Occipital lobe (tissue), 2 donors: ENCODE measurements around the gene KCNN3. TPM values are rescaled to one million over a fixed set of nuclear protein-coding genes. Genes with fewer than 3 reads are reported as not detected.

Experiments
- DNase-seq: peaks from one replicate; lab custom pipeline; 2025; lab: John Stamatoyannopoulos, UW
- total RNA-seq: library from RNA; depleted of rRNA; stranded (reverse); fragments of >200 nt; gene quantifications from one replicate; pipeline ENCODE4 v1.2.3, GENCODE V29; 2014

KCNN3 gene
- total RNA-seq, 1 donor from 2014 or later = 3.6 TPM

GRCh38 chr1:154772606-154773506, 97.2 kb downstream of the KCNN3 start:
- DNase-seq = no peak

GRCh38 chr1:154772056-154772455, 98.0 kb downstream of the KCNN3 start:
- DNase-seq = no peak

DNA sequence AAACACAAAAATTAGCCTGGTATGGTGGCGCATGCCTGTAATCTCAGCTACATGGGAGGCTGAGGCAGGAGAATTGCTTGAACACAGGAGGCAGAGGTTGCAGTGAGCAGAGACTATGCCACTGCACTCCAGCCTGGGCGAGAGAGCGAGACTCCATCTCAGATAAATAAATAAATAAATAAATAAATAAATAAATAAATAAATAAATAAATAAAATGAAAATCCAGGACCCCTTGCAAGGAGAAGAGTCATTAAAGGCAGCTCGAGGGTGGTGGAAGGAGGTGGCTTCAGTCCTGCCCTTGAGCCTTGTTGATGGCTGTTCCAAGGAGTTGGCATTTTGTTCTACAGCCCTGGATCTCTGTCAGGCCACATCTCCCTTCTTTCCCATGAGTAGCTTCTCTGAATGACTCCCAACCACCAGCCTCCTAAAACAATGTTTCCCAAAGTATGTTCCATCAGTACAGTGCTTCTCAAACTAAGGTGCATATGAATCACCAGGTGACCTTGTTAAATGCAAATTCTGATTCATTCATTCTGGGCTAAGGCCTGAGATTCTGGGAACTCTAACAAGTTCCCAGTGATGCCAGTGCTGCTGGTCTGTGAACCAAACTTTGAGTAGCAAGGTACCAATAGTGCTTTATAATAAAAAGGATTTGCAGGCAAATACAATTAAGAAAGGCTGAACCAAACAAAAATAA, 99.0 kb downstream of the KCNN3 start:
- no peak for DNase-seq

DNA sequence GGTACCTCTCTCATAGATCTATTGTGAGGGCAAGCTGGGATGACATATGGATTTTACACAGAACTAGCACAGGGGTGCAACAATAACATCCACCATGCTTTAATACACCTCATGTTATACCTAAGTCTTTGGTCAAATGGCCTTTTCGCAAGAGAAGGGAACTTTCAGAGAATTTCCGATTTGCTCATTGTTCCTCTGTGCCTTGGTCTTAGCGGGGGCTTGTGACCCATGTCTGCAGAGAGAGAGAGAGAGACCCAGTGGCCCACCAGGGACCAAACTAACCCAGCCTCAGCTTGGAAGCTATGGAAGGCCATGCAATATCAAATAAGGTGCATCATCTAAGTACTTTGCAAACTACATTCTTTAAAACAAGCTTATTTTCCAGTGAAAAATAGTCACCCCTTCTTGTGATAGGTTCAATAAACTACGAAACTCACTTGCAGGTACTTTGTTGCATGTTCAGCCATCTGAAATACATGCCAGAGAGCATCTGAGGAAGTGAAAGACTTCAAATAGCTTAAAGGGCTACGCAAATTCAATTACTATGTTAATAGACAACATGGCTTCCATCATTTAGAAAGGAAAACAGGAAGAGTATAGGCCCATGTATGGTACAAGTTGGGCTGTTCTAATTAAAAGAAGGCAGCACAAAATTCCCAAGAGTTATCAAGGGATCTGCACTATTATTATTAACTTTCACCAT, 100.7 kb downstream of the KCNN3 start:
- DNase-seq = no peak

GRCh38 chr1:154768456-154769125, 101.5 kb downstream of the KCNN3 start:
- DNase-seq = no peak

GRCh38 chr1:154767315-154768240, 102.5 kb downstream of the KCNN3 start:
- DNase-seq = no peak

GRCh38 chr1:154765970-154766369, 104.1 kb downstream of the KCNN3 start:
- no peak for DNase-seq

DNA sequence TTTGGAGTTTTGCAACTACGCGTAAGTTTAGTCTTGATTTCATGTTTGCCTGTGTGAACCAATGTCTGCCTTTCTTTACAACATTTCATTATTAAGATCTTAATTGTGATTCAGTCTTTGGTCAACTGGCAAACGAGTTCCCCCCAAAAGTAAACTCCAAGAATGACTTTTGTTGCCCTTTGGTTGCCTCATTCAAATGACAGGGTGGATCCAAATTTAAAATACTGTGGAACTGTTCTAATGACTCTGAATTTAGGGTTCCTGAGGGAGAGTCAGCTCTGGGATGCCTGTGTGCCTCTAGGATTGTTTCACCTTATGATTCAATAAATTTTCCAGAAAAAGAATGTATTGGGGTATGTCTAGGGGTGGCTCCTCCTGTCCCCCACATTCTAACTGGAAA, 105.3 kb downstream of the KCNN3 start:
- DNase-seq = no peak

DNA sequence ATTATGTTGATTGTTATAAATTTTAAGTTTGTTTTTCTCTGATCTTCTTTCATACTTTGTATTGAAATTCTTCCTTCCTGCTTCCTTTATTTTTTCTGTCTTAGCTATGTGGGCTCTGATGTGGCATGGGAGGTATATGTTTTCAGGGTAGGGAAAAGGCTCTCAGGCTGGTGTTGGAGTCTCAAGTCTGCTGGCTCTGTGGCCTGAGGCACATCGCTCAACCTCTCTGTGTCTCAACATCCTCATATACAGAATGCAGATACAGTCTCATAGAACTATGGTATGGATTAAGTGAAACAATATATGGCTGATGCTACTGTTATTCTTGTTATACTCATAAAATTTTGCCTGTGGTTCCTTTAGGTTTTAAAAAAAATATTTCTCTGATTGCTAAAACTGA, 105.9 kb downstream of the KCNN3 start:
- no peak for DNase-seq

DNA sequence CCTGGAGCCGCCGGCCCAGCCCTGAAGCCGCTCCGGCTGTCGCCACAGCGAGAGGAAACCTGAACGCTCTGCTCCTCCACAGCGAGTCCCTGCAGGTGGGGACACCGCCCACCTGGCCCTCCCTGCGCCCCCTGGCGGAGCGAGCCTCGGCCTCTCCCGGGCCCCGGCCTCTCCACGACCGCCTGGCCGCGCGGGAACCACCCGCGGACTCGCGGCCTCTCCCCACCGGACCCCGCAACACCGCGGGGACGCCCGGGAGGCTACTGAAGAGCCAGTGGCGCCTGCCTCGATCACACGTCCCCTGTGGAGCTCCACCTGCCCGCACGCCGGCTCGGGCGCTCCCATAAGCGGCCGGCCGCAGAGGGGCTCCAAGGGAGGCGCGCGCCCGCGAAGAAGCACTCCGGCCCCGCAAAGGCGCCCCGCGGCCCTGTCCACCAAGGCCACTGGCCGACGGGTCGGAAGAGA, 109.6 kb downstream of the KCNN3 start:
- DNase-seq = no peak

DNA sequence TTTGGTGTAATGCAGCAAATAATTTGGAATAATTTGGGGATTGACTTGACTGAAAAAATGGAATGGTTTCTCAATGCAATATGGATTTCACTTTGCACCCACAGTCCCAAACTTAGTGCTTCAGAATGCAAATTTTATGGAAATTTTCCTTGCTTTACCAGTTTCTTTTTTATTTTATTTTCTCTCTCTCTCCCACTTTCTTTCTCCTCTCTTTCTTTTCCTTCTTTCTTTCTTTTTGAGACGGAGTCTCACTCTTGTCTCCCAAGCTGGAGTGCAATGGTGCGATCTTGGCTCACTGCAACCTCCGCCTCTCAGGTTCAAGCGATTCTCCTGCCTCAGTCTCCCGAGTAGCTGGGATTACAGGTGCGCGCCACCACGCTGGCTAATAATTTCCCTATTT, 110.3 kb downstream of the KCNN3 start:
- no peak for DNase-seq

- no peak for DNase-seq
Observed at GRCh38 chr1:154759196-154759595, 110.9 kb downstream of the KCNN3 start.

DNA sequence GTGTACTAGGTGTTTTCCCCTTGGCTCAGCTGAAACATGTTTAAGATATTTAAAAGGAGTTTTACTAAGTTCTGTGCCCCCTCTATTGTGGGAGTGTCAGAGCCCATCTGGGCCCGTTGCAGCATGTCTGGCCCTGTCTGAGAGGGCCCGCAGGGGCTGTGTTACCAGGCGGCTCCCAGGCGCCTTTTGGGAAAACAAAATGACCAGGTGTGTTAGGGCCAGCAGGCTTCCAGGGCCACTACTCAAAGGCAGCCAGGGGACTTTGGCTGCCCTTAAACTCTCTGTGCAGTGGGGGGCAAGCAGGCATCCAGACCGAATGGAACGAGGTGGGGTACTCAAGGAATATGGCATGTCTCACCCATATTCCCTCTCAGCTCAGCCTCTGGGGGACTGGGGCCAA, 111.7 kb downstream of the KCNN3 start:
- DNase-seq = no peak

GRCh38 chr1:154756793-154757548, 113.1 kb downstream of the KCNN3 start:
- no peak for DNase-seq

DNA sequence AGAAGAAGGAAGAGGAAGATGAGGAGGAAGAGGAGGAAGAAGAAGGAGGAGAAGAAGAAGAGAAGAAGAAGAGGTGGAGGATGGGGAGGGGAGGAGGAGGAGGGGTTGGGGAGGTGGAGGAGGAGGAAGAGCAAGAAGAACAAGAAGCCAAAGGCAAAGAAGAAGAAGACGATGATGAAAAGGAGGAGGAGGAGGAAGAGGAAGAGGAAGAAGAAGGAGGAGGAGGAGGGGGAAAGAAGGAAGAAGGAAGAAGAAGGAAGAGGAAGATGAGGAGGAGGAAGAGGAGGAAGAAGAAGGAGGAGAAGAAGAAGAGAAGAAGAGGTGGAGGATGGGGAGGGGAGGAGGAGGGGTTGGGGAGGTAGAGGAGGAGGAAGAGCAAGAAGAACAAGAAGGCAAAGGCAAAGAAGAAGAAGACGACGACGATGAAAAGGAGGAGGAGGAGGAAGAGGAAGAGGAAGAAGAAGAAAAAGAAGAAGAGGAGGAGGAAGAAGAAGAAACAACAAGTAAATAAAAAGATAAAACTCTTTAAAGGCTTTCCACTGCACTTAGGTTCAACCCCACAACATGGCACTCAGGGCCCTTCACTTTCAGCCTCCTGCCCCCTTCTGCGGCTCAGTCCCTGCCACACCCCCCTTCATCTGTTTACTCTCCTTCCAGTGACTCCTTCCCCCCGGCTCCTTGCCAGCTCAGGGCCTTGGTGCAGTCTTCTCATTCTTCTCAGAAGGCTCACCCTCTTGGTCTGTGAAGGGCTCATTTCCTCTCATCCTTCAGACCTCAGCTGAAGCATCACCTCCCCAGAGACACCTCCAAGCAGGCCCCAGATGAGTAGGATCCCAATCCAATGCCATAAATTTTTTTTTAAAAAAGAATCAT, 114.0 kb downstream of the KCNN3 start:
- no peak for DNase-seq

DNA sequence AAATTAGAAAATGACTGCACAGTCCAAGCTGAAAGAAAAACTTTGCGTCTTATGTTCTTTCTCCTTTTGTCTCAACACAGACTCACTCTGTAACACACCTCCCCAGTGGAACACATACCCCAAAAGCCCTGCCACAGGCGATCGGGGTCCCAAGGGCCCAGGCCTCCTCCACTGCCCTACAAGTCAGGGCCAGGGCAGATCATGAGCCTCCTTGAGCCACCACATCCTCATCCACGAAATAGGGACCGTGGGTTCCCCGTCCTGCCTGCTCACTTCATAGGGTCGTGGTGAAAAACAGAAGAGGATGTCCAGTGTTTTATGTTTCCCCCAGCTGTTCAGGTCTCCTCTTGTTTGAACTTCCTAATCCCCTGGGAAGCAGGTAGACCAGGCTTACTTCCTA, 116.7 kb downstream of the KCNN3 start:
- DNase-seq = no peak

DNA sequence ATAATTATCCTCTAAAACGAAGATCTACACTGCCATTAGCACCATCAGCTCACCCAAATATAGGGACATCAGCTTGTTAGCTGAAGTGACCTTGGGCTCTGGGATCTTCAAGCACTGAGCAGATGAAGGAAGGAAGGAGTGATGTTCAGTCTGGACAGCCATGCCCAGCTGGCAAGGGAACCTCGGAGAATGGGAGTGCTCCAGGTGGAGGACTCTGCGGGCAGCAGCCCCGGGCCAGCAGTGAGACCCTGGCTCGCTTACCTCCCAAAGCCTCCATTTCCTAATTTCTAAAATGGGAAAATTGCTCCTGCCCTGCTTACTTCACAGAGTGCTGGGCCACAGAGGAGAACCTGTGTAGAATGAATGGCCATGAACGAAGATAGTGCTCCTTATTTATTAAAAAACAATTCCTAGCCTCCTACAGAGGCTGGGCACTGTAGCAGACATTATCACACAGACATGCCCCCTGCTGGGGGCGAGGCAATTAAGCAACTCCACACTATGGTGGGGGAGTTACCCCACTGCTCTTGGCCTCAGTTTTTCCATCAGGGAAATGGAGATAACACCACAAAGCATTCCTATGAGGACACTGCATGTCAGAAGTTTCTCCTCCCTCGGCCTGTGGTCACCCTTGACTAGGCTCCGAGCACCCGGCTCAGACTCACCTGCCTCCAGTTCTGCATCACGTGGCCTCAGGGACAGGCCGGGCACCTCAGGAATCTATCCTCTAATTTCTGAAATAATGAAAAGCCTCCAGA, 117.6 kb downstream of the KCNN3 start:
- no peak for DNase-seq

DNA sequence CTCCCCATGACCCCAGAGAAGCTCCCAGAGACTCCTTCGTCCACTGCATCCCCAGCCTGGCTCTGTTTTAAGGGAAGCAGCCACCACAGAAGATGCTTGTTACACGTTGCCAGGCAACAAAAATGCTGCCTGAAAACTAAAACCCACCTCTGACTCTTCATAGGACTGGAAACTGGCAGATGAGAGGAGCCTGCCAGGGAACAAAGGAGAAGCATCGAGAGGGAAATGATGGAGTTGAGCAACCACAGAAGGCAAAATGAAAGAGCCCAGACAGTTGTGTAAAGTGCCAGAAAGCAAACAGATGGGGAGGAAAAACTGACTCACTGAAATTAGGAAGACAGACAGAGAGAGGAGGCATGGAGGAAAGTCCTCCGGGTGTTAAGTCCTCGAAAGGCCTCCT, 118.4 kb downstream of the KCNN3 start:
- no peak for DNase-seq
